ENCODE results near the gene HNRNPC.

GRCh38 chr14:21298358-21298757 is 29.1 kb upstream of the HNRNPC start:
- TF ChIP-seq, protein P1, sequence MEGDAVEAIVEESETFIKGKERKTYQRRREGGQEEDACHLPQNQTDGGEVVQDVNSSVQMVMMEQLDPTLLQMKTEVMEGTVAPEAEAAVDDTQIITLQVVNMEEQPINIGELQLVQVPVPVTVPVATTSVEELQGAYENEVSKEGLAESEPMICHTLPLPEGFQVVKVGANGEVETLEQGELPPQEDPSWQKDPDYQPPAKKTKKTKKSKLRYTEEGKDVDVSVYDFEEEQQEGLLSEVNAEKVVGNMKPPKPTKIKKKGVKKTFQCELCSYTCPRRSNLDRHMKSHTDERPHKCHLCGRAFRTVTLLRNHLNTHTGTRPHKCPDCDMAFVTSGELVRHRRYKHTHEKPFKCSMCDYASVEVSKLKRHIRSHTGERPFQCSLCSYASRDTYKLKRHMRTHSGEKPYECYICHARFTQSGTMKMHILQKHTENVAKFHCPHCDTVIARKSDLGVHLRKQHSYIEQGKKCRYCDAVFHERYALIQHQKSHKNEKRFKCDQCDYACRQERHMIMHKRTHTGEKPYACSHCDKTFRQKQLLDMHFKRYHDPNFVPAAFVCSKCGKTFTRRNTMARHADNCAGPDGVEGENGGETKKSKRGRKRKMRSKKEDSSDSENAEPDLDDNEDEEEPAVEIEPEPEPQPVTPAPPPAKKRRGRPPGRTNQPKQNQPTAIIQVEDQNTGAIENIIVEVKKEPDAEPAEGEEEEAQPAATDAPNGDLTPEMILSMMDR (conservative IDR thresholded peaks at IDR 0.05): no peak
- TF ChIP-seq ZFX (IDR thresholded peaks at IDR 0.05): no peak
